Fibroblast of skin of right quadriceps (primary cell): ENCODE measurements around the gene ZNF641.
A peak's percentile ranks its signal among the peaks of the same experiment; 100 is the strongest.

Experiments used
- DNase-seq: peaks from one replicate; pipeline ENCODE4 v3.0.0-alpha.2; 2013

The ZNF641 gene

GRCh38 chr12:48350249-48351021 lies at the start of gene ZNF641:
Gene ZNF641 (minus strand): TSS chr12:48350919. CDS start chr12:48348090, 2,829 bp downstream.
- DNase-seq: peak; percentile 67

GRCh38 chr12:48390026-48390425 lies 39.3 kb upstream of the ZNF641 start:
- DNase-seq: no peak

GRCh38 chr12:48389409-48389808 lies 38.7 kb upstream of the ZNF641 start:
- DNase-seq: no peak

- peak; percentile 5 for DNase-seq
These were observed 38.2 kb upstream of the ZNF641 start for GRCh38 chr12:48388938-48389337.

- DNase-seq: no peak
These were observed 37.7 kb upstream of the ZNF641 start for GRCh38 chr12:48388460-48388859.

GRCh38 chr12:48380596-48380995 lies 29.9 kb upstream of the ZNF641 start:
- DNase-seq: no peak

- DNase-seq: no peak
These were observed 29.1 kb upstream of the ZNF641 start for GRCh38 chr12:48379794-48380193.

- no peak for DNase-seq
These were observed 26.9 kb upstream of the ZNF641 start for GRCh38 chr12:48377646-48378045.

GRCh38 chr12:48374164-48374563 lies 23.4 kb upstream of the ZNF641 start:
- DNase-seq: no peak

GRCh38 chr12:48366131-48366530 lies 15.4 kb upstream of the ZNF641 start:
- no peak for DNase-seq

- DNase-seq: no peak
These were observed 11.1 kb upstream of the ZNF641 start for GRCh38 chr12:48361664-48362339.

- no peak for DNase-seq
These were observed 8.3 kb upstream of the ZNF641 start for GRCh38 chr12:48358937-48359513.

- no peak for DNase-seq
These were observed 5.5 kb upstream of the ZNF641 start for GRCh38 chr12:48356041-48356768.

GRCh38 chr12:48352157-48352760 lies 1.5 kb upstream of the ZNF641 start:
- no peak for DNase-seq

- peak; percentile 53 for DNase-seq
These were observed 446 bp upstream of the ZNF641 start for GRCh38 chr12:48351022-48351708.

GRCh38 chr12:48349471-48349870 lies 1.2 kb downstream of the ZNF641 start:
- peak; percentile 25 for DNase-seq

GRCh38 chr12:48342980-48343379 lies 7.7 kb downstream of the ZNF641 start:
- no peak for DNase-seq

- DNase-seq: no peak
These were observed 9.8 kb downstream of the ZNF641 start for GRCh38 chr12:48340943-48341342.

- no peak for DNase-seq
These were observed 11.1 kb downstream of the ZNF641 start for GRCh38 chr12:48339442-48340117.

- no peak for DNase-seq
These were observed 14.2 kb downstream of the ZNF641 start for GRCh38 chr12:48336564-48336963.

- no peak for DNase-seq
These were observed 14.7 kb downstream of the ZNF641 start for GRCh38 chr12:48336061-48336460.

- DNase-seq: no peak
These were observed 15.9 kb downstream of the ZNF641 start for GRCh38 chr12:48334808-48335207.
